H1 (cell line): Measurements from ENCODE around the gene KIR2DL3. TPM values are rescaled to one million over a fixed set of nuclear protein-coding genes. Genes with fewer than 3 reads are reported as not detected.

Experiments used
- CTCF ChIA-PET: fragments of 300-600 bp; sonication (Branson Sonifier 250); formaldehyde crosslinking; loops from one replicate; lab custom pipeline; 2021; ENCODE audit not compliant: partially characterized antibody; lab: Charles Lee
- POLR2A ChIA-PET: fragments of 300-600 bp; sonication (Branson Sonifier 250); formaldehyde crosslinking; loops from one replicate; lab custom pipeline; 2021; ENCODE audit warnings: inconsistent platforms; ENCODE audit not compliant: partially characterized antibody; lab: Charles Lee
- DNase-seq, 2 experiments: peaks; one replicate each; pipeline versions ENCODE4 v3.0.0 to v3.0.0-alpha.2; 2010 to 2022; ENCODE audit warnings: low spot score in 2 of 2, low read depth in 1 of 2, mixed read lengths in 1 of 2
- FAIRE-seq: peaks from 2 replicates; lab custom pipeline; 2011; peaks lifted over from hg19 to GRCh38; lab: Jason Lieb, UNC
- H2AFZ ChIP-seq: 2 replicates; pipeline ENCODE4 v1.8.1; 2012; ENCODE audit warnings: low read length, inconsistent platforms
- H2AK5ac ChIP-seq: 2 replicates; pipeline ENCODE4 v1.6.1; 2013; ENCODE audit warnings: low read depth, low read length
- H2BK120ac ChIP-seq: replicated peaks from 2 replicates; pipeline ENCODE3; 2013; ENCODE audit warnings: low read depth, low read length, inconsistent platforms
- H2BK12ac ChIP-seq: 2 replicates; pipeline ENCODE4 v1.6.1; 2013; ENCODE audit warnings: low read depth, low read length
- H2BK15ac ChIP-seq: 2 replicates; pipeline ENCODE4 v1.6.1; 2013; ENCODE audit warnings: low read length
- H2BK20ac ChIP-seq: 2 replicates; pipeline ENCODE4 v1.6.1; 2013; ENCODE audit warnings: low read length
- H2BK5ac ChIP-seq: 2 replicates; pipeline ENCODE4 v1.6.1; 2013; ENCODE audit warnings: low read depth, low read length
- H3K14ac ChIP-seq: 2 replicates; pipeline ENCODE4 v1.6.1; 2013; ENCODE audit warnings: inconsistent platforms; ENCODE audit not compliant: insufficient read length
- H3K18ac ChIP-seq: 2 replicates; pipeline ENCODE4 v1.6.1; 2013; ENCODE audit warnings: low read length; ENCODE audit errors: extremely low read depth
- H3K23ac ChIP-seq: 2 replicates; pipeline ENCODE4 v1.6.1; 2013; ENCODE audit warnings: inconsistent platforms; ENCODE audit not compliant: insufficient read length
- H3K23me2 ChIP-seq: 2 replicates; pipeline ENCODE4 v1.6.1; 2013; ENCODE audit warnings: low read depth, low read length
- H3K27ac ChIP-seq: 2 replicates; pipeline ENCODE4 v1.6.1; 2011; ENCODE audit warnings: low read depth, low read length, inconsistent platforms
- H3K27me3 ChIP-seq, 4 experiments: replicated peaks in 1 of 4; 1 replicate in 1 of 4; 2 replicates in 3 of 4; pipeline versions ENCODE4 v1.6.1 to v1.8.1; 2011 to 2013; ENCODE audit warnings: low read length in 3 of 4, mild to moderate bottlenecking in 3 of 4, inconsistent platforms in 2 of 4, mixed read lengths in 2 of 4, moderate library complexity in 1 of 4; ENCODE audit not compliant: control insufficient read depth in 3 of 4, insufficient read depth in 3 of 4; ENCODE audit errors: extremely low read depth in 1 of 4
- H3K36me3 ChIP-seq, 4 experiments: 2 replicates each; pipeline versions ENCODE4 v1.6.1 to v1.8.1; 2011 to 2013; ENCODE audit warnings: mild to moderate bottlenecking in 4 of 4, low read length in 3 of 4, moderate library complexity in 2 of 4, control low read depth in 1 of 4, inconsistent platforms in 1 of 4; ENCODE audit not compliant: insufficient read depth in 4 of 4, control insufficient read depth in 2 of 4
- H3K4ac ChIP-seq: replicated peaks from 2 replicates; pipeline ENCODE3; 2013; ENCODE audit warnings: low read length, low read depth, mixed read lengths, inconsistent platforms; ENCODE audit not compliant: insufficient read length
- H3K4me1 ChIP-seq, 4 experiments: replicated peaks in 1 of 4; 1 replicate in 1 of 4; 2 replicates in 3 of 4; pipeline versions ENCODE4 v1.6.1 to v1.8.1; 2011 to 2013; ENCODE audit warnings: low read length in 3 of 4, inconsistent platforms in 2 of 4, mixed read lengths in 1 of 4; ENCODE audit not compliant: insufficient read depth in 4 of 4, control insufficient read depth in 3 of 4
- H3K4me2 ChIP-seq, 2 experiments: 2 replicates each; pipeline versions ENCODE4 v1.6.1 to v1.8.1; 2011 to 2013; ENCODE audit warnings: low read depth in 2 of 2, low read length in 2 of 2, control low read depth in 1 of 2, inconsistent platforms in 1 of 2, mild to moderate bottlenecking in 1 of 2; ENCODE audit not compliant: insufficient read depth in 1 of 2
- H3K4me3 ChIP-seq, 4 experiments: fragments of 200-600, 300-600 bp in 1 of 4; sonication (generic), shearing (Covaris generic), sonication (Bioruptor Twin) in 1 of 4; 2 replicates each; pipeline versions ENCODE4 v1.5.1 to v1.8.1; 2011 to 2016; ENCODE audit warnings: low read length in 4 of 4, low read depth in 3 of 4, control low read depth in 2 of 4, inconsistent platforms in 2 of 4, mild to moderate bottlenecking in 2 of 4, mixed read lengths in 1 of 4, moderate library complexity in 1 of 4; ENCODE audit not compliant: insufficient read depth in 2 of 4; ENCODE audit errors: extremely low read depth in 1 of 4
- H3K56ac ChIP-seq: replicated peaks from 2 replicates; pipeline ENCODE3; 2013; ENCODE audit warnings: low read depth, mild to moderate bottlenecking, mixed read lengths, low read length, inconsistent platforms; ENCODE audit not compliant: insufficient read length
- H3K79me1 ChIP-seq: 2 replicates; pipeline ENCODE4 v1.6.1; 2013; ENCODE audit warnings: low read depth, low read length, control low read depth
- H3K79me2 ChIP-seq, 2 experiments: 2 replicates each; pipeline versions ENCODE4 v1.6.1 to v1.8.1; 2012 to 2013; ENCODE audit warnings: low read length in 2 of 2, mild to moderate bottlenecking in 2 of 2, inconsistent platforms in 1 of 2; ENCODE audit not compliant: insufficient read depth in 2 of 2, control insufficient read depth in 1 of 2
- H3K9ac ChIP-seq, 4 experiments: replicated peaks in 1 of 4; 1 replicate in 1 of 4; 2 replicates in 3 of 4; pipeline versions ENCODE4 v1.6.1 to v1.8.1; 2011 to 2013; ENCODE audit warnings: low read depth in 3 of 4, low read length in 3 of 4, control low read depth in 2 of 4, mild to moderate bottlenecking in 2 of 4, moderate library complexity in 2 of 4, inconsistent platforms in 1 of 4; ENCODE audit errors: extremely low read depth in 1 of 4
- H3K9me3 ChIP-seq, 2 experiments: 2 replicates each; pipeline versions ENCODE4 v1.6.1 to v1.8.1; 2012 to 2013; ENCODE audit warnings: mild to moderate bottlenecking in 2 of 2, moderate library complexity in 2 of 2, control low read depth in 1 of 2, inconsistent platforms in 1 of 2, low read depth in 1 of 2, low read length in 1 of 2, mixed read lengths in 1 of 2; ENCODE audit not compliant: insufficient read depth in 2 of 2
- H4K20me1 ChIP-seq, 2 experiments: replicated peaks in 1 of 2; 2 replicates each; pipeline versions ENCODE3 to v1.8.1; 2011 to 2013; ENCODE audit warnings: inconsistent platforms in 2 of 2, low read length in 2 of 2, mild to moderate bottlenecking in 1 of 2; ENCODE audit not compliant: insufficient read depth in 2 of 2, control insufficient read depth in 1 of 2
- H4K5ac ChIP-seq: 2 replicates; pipeline ENCODE4 v1.6.1; 2013; ENCODE audit warnings: low read length, low read depth, mixed read lengths, inconsistent platforms; ENCODE audit not compliant: insufficient read length
- H4K8ac ChIP-seq: 2 replicates; pipeline ENCODE4 v1.8.0; 2013; ENCODE audit warnings: mild to moderate bottlenecking, moderate library complexity, low read length, inconsistent platforms; ENCODE audit not compliant: insufficient read depth; ENCODE audit errors: extremely low read depth
- H4K91ac ChIP-seq: replicated peaks from 2 replicates; pipeline ENCODE3; 2013; ENCODE audit warnings: low read length, mixed read lengths, inconsistent platforms; ENCODE audit not compliant: insufficient read length
- BACH1 ChIP-seq: IDR thresholded peaks from 2 replicates; pipeline ENCODE4 v1.6.1; 2012; ENCODE audit warnings: low read length, improper control_type of control experiment
- CTBP2 ChIP-seq: IDR thresholded peaks from 2 replicates; pipeline ENCODE4 v1.7.0; 2011; ENCODE audit warnings: borderline replicate concordance, mild to moderate bottlenecking, moderate library complexity, mixed read lengths, low read length; ENCODE audit not compliant: insufficient read depth, insufficient read length
- FOSL1 ChIP-seq: IDR thresholded peaks from 2 replicates; pipeline ENCODE4 v1.6.1; 2011; ENCODE audit warnings: mild to moderate bottlenecking, low read depth, low read length, moderate library complexity; ENCODE audit not compliant: insufficient read depth
- KDM4A ChIP-seq: IDR thresholded peaks from one replicate; pipeline ENCODE4 v1.7.1; 2012; ENCODE audit warnings: low read depth, mild to moderate bottlenecking, moderate library complexity, low read length, inconsistent platforms; ENCODE audit not compliant: severe bottlenecking
- KDM5A ChIP-seq: fragments of 200-600 bp; IDR thresholded peaks from 2 replicates; pipeline ENCODE4 v1.7.1; 2012; ENCODE audit warnings: mild to moderate bottlenecking, low read length, inconsistent platforms, mixed read lengths
- NRF1 ChIP-seq: IDR thresholded peaks from 2 replicates; pipeline ENCODE4 v1.6.1; 2011; ENCODE audit warnings: mild to moderate bottlenecking, low read depth, low read length, improper control_type of control experiment
- POLR2AphosphoS5 ChIP-seq: IDR thresholded peaks from 2 replicates; pipeline ENCODE4 v1.6.1; 2011; ENCODE audit warnings: low read depth, low read length
- SP2 ChIP-seq: IDR thresholded peaks from 2 replicates; pipeline ENCODE4 v1.6.1; 2012; ENCODE audit warnings: mild to moderate bottlenecking, low read length, inconsistent platforms
- WGBS, 2 experiments: shearing (Covaris generic) in 1 of 2; methylation state at CpG; one replicate each; pipeline versions ENCODE4 v1.1.6 to v1.1.7; 2013 to 2015; ENCODE audit warnings: low lambda C conversion rate in 2 of 2, mixed read lengths in 2 of 2, inconsistent platforms in 1 of 2, low coverage in 1 of 2, missing lambda C conversion rate in 1 of 2; ENCODE audit not compliant: insufficient replicate concordance in 2 of 2, insufficient coverage in 1 of 2, insufficient read length in 1 of 2; ENCODE audit errors: extremely low coverage in 1 of 2, missing lambda C conversion rate in 1 of 2; 5-methylcytosine and 5-hydroxymethylcytosine counted together
- polyA plus RNA-seq, 7 experiments: library from polyadenylated mRNA; depleted of rRNA in 3 of 7; stranded (reverse) in 5 of 7; unstranded in 2 of 7; fragments of >200 nt in 5 of 7; fragments of 200-250 nt in 2 of 7; gene quantifications; 1 replicate in 5 of 7; 2 replicates in 1 of 7; 4 replicates in 1 of 7; pipeline versions ENCODE4 v1.2.1 to v1.2.3, GENCODE V29; 2011 to 2013; ENCODE audit warnings: missing spikeins in 2 of 7, mixed read lengths in 2 of 7
- total RNA-seq: library from RNA; stranded (reverse); fragmentation: NEBNext Ultra II Directional; extraction: Animal tissue kit (Norgen Biotek cat#: 25700); gene quantifications from 2 replicates; pipeline ENCODE4 v1.2.1, GENCODE V29; 2021

The KIR2DL3 gene
- total and polyA plus RNA-seq, 2 of the 8 experiments (the other 6 are each of a cell fraction or from before 2014, with no cell fraction given) = not detected

- DNase-seq = no peak
- Histone ChIP-seq H3K14ac (no peak overlapping the region), H4K5ac (no peak overlapping the region), H3K9ac (no peak overlapping the region), H3K23me2 (no peaks in the 10 kb centered on the region), H3K36me3 (no peaks in the 10 kb centered on the region), H3K4me1 (no peaks in the 10 kb centered on the region), H3K4me3 (no peak overlapping the region), H2AK5ac (no peak overlapping the region), H3K56ac (no peak overlapping the region), H2BK15ac (no peak overlapping the region), H3K4me2 (no peak overlapping the region), H3K9me3 (peaks cover 55 to 68% of the 10 kb centered on the region in 2 experiments), H3K79me1 (no peaks in the 10 kb centered on the region), H4K91ac (no peak overlapping the region), H2BK20ac (no peak overlapping the region)
- WGBS, 2 experiments = 57% methylated on average over 5 of the region's 5 CpGs; no CpG with 5 or more reads in 1 of the 2 experiments
- TF ChIP-seq BACH1 (no peak), SP2 (no peak), FOSL1 (no peak), KDM5A (no peak), POLR2AphosphoS5 (no peak), KDM4A (no peak), NRF1 (no peak), CTBP2 (no peak)
- TF ChIP-seq, all 59 proteins: peak for 0
- Histone ChIP-seq H3K4ac (no peak overlapping the region), H3K79me2 (no peaks in the 10 kb centered on the region), H3K27ac (no peak overlapping the region), H4K8ac (no peak overlapping the region), H3K23ac (no peak overlapping the region), H4K20me1 (no peaks in the 10 kb centered on the region), H3K27me3 (no peaks in the 10 kb centered on the region), H2BK120ac (no peak overlapping the region), H2BK5ac (no peak overlapping the region), H2BK12ac (no peak overlapping the region), H3K18ac (no peak overlapping the region), H2AFZ (no peak overlapping the region)
- ChIA-PET CTCF (no interaction called here), POLR2A (no interaction called here)
- no peak for FAIRE-seq
These were observed 52.4 kb downstream of the KIR2DL3 start for GRCh38 chr19:54790711-54791110.
